ENCODE data around the gene MMP8.

Gene MMP8

DNA sequence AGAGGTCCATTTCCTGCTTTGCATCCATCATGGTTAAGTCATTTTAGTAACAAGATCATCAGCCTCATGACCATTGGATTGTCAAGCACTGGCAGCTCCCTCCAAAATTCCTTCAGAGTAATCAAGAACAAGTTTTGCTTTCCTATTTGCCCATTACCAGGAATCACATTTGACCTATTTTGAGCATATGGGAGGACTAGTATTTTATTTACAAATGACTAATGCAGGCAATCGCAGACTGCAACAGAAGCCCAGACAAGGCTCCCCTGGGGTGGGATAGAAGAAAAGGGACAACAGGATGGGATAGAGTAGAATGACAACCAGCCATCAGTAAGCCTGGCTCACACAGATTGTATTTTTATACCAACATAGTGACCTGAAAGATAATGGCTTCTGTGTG is 46.6 kb upstream of the MMP8 start:
- ChIA-PET POLR2A (no interaction called here), CTCF (interaction anchor here (0.6 kb wide), 1 partner anchor 418 kb away, joined by 3 read pairs; no protein-coding TSS in a partner anchor)
- TF ChIP-seq ZNF266 (tag by site-specific recombination; IDR thresholded peaks at IDR 0.05; ENCODE audit: low read depth) (no peak), ZNF214 (tag by site-specific recombination; IDR thresholded peaks at IDR 0.05; ENCODE audit: borderline replicate concordance) (no peak), ZNF777 (tag by site-specific recombination; IDR thresholded peaks at IDR 0.05; ENCODE audit: borderline replicate concordance) (no peak), ZNF121 (tag by site-specific recombination; IDR thresholded peaks at IDR 0.05) (no peak), ZNF239 (tag by site-specific recombination; IDR thresholded peaks at IDR 0.05) (no peak), ZXDB (tag by site-specific recombination; IDR thresholded peaks at IDR 0.05) (no peak), ZEB2 (tag by site-specific recombination; IDR thresholded peaks at IDR 0.05) (no peak), YY2 (tag by site-specific recombination; IDR thresholded peaks at IDR 0.05) (no peak), ZNF341 (tag by site-specific recombination; IDR thresholded peaks at IDR 0.05; ENCODE audit: low read depth) (no peak), GLI4 (tag by site-specific recombination; IDR thresholded peaks at IDR 0.05) (no peak), ZNF530 (tag by site-specific recombination; IDR thresholded peaks at IDR 0.05; ENCODE audit: low read depth) (no peak), ZNF221 (tag by site-specific recombination; IDR thresholded peaks at IDR 0.05; ENCODE audit: borderline replicate concordance) (no peak)
- TF ChIP-seq, protein P1, sequence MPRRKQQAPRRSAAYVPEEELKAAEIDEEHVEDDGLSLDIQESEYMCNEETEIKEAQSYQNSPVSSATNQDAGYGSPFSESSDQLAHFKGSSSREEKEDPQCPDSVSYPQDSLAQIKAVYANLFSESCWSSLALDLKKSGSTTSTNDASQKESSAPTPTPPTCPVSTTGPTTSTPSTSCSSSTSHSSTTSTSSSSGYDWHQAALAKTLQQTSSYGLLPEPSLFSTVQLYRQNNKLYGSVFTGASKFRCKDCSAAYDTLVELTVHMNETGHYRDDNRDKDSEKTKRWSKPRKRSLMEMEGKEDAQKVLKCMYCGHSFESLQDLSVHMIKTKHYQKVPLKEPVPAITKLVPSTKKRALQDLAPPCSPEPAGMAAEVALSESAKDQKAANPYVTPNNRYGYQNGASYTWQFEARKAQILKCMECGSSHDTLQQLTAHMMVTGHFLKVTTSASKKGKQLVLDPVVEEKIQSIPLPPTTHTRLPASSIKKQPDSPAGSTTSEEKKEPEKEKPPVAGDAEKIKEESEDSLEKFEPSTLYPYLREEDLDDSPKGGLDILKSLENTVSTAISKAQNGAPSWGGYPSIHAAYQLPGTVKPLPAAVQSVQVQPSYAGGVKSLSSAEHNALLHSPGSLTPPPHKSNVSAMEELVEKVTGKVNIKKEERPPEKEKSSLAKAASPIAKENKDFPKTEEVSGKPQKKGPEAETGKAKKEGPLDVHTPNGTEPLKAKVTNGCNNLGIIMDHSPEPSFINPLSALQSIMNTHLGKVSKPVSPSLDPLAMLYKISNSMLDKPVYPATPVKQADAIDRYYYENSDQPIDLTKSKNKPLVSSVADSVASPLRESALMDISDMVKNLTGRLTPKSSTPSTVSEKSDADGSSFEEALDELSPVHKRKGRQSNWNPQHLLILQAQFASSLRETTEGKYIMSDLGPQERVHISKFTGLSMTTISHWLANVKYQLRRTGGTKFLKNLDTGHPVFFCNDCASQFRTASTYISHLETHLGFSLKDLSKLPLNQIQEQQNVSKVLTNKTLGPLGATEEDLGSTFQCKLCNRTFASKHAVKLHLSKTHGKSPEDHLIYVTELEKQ (tag by site-specific recombination; IDR thresholded peaks at IDR 0.05; ENCODE audit: borderline replicate concordance): no peak
- TF ChIP-seq, protein P2, sequence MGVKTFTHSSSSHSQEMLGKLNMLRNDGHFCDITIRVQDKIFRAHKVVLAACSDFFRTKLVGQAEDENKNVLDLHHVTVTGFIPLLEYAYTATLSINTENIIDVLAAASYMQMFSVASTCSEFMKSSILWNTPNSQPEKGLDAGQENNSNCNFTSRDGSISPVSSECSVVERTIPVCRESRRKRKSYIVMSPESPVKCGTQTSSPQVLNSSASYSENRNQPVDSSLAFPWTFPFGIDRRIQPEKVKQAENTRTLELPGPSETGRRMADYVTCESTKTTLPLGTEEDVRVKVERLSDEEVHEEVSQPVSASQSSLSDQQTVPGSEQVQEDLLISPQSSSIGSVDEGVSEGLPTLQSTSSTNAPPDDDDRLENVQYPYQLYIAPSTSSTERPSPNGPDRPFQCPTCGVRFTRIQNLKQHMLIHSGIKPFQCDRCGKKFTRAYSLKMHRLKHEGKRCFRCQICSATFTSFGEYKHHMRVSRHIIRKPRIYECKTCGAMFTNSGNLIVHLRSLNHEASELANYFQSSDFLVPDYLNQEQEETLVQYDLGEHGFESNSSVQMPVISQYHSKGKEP (tag by site-specific recombination; IDR thresholded peaks at IDR 0.05): no peak
- TF ChIP-seq, protein P3, sequence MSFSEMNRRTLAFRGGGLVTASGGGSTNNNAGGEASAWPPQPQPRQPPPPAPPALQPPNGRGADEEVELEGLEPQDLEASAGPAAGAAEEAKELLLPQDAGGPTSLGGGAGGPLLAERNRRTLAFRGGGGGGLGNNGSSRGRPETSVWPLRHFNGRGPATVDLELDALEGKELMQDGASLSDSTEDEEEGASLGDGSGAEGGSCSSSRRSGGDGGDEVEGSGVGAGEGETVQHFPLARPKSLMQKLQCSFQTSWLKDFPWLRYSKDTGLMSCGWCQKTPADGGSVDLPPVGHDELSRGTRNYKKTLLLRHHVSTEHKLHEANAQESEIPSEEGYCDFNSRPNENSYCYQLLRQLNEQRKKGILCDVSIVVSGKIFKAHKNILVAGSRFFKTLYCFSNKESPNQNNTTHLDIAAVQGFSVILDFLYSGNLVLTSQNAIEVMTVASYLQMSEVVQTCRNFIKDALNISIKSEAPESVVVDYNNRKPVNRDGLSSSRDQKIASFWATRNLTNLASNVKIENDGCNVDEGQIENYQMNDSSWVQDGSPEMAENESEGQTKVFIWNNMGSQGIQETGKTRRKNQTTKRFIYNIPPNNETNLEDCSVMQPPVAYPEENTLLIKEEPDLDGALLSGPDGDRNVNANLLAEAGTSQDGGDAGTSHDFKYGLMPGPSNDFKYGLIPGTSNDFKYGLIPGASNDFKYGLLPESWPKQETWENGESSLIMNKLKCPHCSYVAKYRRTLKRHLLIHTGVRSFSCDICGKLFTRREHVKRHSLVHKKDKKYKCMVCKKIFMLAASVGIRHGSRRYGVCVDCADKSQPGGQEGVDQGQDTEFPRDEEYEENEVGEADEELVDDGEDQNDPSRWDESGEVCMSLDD (tag by site-specific recombination; IDR thresholded peaks at IDR 0.05): no peak
- TF ChIP-seq, protein P4, sequence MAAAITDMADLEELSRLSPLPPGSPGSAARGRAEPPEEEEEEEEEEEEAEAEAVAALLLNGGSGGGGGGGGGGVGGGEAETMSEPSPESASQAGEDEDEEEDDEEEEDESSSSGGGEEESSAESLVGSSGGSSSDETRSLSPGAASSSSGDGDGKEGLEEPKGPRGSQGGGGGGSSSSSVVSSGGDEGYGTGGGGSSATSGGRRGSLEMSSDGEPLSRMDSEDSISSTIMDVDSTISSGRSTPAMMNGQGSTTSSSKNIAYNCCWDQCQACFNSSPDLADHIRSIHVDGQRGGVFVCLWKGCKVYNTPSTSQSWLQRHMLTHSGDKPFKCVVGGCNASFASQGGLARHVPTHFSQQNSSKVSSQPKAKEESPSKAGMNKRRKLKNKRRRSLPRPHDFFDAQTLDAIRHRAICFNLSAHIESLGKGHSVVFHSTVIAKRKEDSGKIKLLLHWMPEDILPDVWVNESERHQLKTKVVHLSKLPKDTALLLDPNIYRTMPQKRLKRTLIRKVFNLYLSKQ (tag by site-specific recombination; IDR thresholded peaks at IDR 0.05; ENCODE audit: borderline replicate concordance): no peak
- no peaks in the 10 kb centered on the region for H3K4me1 ChIP-seq (ENCODE audit: control insufficient read depth, insufficient read depth, low read length)
- no peak overlapping the region for H3K4me3 ChIP-seq (ENCODE audit: low read depth, low read length)
- no peaks in the 10 kb centered on the region for H3K9me3 ChIP-seq (ENCODE audit: control insufficient read depth, insufficient read depth, low read depth, low read length)
- no peaks in the 10 kb centered on the region for H3K36me3 ChIP-seq (ENCODE audit: control insufficient read depth in 2 of 2, insufficient read depth in 1 of 2, low read length in 2 of 2)
- no peak overlapping the region for H3K27ac ChIP-seq (ENCODE audit: extremely low read depth, low read depth, low read length)

DNA sequence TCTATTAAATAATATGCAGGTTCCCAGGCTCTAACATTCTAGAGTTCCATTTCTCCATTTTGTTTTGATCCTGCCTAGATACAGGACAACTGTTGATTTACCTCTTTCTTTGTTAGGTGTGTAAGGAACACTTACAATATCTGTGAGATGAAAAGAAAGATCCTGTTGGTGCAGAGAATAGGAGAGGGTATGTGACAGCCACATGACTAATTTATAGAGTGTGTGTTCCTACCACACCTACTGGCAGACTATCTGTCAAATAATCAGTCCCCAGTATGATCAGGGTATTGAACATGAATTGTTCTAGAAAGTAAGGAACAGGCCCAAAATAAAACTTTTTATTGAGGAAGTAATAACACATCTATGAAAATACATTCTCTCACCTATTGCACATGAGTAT is 45.4 kb upstream of the MMP8 start:
- POLR2A ChIA-PET: no interaction called here
- H3K4me3 ChIP-seq (ENCODE audit: low read depth, low read length): no peak overlapping the region
- CTCF ChIA-PET: no interaction called here
- TF ChIP-seq ZNF324 (tag by site-specific recombination; IDR thresholded peaks at IDR 0.05): no peak
- no peak overlapping the region for H3K27ac ChIP-seq (ENCODE audit: extremely low read depth, low read depth, low read length)
- H3K36me3 ChIP-seq (ENCODE audit: control insufficient read depth in 2 of 2, insufficient read depth in 1 of 2, low read length in 2 of 2): no peaks in the 10 kb centered on the region
- no peaks in the 10 kb centered on the region for H3K9me3 ChIP-seq (ENCODE audit: control insufficient read depth, insufficient read depth, low read depth, low read length)
- no peaks in the 10 kb centered on the region for H3K4me1 ChIP-seq (ENCODE audit: control insufficient read depth, insufficient read depth, low read length)

All from HEK293 (cell line).